ENCODE data around the gene TIAM1.

TIAM1 gene

DNA sequence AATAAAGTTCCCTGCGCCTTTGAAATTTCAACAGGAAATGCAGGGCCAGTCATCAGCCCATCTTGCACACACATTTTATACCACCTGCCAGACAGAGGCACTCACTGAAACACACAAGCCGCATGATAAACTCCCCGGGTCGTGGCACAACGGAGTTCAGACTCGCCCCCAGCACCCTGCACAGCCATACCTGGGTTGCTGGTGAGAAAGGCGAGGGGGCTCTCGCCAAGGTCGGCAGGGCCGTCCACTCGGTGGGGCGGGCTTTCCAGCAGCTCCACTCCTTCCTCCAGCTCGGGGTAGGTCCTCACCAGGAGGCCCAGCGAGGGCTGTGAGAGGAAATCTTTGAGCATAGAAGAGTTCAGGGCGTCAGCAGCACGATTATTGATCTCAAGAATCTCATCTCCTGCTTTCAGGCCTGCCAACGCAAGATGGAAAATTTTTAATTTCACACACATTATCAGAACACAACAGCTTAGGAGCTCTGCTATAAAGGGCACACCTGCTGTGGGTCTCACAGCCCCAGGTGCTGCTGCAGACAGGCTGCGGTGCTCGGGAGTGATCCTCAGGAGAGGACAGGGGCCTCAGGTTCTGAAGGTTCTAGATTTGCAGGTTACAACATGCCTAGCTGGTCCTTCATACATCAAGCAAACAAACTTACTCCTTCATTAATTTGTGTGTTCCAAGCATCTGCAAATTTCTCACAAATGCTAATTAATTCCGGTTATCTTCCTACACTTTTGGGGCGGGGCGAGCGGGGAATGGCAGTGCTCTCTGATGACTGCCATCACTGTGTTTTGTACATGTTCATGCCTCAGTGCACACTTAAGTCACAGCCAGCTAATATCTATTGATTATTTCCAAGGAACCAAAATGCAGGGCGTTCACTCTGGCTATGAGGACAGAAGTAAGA is 161.6 kb downstream of the TIAM1 start:
- DNase-seq (ENCODE audit: extremely low read depth in 1 of 2, low read depth in 1 of 2), result peak; percentile 20 to 27

DNA sequence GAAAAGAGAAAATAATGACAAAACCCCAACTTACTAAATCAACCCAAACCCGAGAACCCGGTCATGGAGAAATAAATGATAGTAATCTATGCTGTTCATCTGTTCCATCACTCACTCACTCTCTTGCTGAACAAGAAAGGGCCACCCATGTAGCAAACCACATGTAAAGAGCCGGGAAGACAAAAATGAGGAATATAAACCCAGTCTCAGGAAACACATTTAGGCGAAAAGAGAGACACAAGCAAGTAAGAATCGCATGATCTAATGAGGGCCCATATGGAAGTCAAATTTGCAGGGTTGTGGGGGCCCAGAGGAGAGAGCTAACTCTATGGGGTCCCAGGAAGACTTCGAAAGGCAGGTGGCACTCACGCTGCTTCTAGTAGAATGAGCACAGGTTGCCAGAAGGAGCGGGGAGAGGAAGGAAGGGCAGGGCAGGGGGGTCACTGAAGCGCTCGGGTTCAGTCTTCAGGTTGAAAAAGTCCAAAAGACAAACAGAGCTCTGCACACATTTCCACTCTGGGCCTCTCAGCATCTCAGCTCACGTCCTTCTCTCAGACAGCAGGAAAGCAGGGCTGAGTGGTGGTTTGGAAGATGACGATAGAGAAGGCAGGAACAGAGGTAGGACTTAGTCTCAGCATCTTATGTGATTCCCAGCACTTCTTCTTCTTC is 162.8 kb downstream of the TIAM1 start:
- no peak for DNase-seq (ENCODE audit: extremely low read depth in 1 of 2, low read depth in 1 of 2)

DNA sequence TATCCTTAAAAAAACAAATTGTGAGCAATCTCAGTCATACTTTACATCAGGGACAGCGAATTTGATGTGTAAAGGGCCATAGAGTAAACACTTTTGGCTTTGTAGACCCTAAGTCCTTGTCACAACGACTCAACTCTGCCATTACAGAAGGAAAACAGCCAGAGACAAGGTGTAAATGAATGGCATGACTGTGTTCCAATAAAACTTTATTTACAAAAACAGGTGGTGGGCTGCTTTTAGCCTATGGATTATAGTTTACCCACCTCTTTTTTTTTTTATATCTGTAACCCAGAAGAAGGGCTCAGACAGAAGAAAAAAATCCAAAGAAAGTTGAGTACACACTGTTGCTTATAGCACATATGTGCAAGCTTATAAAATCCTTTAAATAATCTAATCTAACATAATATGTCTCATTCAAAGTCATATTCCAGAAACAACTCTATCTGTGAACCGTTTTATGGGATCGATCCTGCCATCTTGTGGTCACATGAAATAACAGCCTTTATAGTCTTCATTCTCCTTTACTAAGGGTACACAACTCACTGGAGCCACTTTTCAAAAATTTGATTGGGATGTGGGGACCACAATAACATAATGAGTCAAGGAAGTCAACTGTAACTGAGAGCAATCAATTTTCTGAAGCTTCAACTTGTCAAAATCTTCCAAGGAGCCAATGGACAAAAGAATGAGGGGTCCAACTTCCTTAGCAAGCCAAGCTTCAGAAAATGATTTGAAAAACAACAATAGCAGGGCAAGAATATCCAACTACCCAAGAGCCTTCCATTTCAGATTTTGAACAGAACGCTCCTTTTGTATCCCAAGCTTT is 163.6 kb downstream of the TIAM1 start:
- no peak for DNase-seq (ENCODE audit: extremely low read depth in 1 of 2, low read depth in 1 of 2)

DNA sequence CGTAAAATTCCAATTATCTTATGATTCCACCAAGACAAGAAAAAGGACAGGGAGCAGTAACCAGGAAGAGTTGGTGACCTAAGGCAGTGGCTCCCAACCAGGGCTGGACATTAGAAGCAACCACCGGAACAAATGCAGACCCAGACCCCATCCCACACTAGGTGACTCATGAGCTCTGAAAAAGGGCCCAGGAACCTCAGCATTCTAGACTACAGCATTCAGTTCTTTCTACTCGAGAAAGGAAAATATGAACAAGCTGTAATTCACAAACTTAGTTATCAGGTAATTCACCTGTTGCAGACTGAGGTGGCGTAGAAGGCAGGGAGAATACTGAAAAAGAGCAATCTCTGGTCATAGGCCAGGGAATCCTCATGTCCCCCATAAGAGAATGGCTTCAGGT is 167.3 kb downstream of the TIAM1 start:
- DNase-seq (ENCODE audit: extremely low read depth in 1 of 2, low read depth in 1 of 2), result no peak

DNA sequence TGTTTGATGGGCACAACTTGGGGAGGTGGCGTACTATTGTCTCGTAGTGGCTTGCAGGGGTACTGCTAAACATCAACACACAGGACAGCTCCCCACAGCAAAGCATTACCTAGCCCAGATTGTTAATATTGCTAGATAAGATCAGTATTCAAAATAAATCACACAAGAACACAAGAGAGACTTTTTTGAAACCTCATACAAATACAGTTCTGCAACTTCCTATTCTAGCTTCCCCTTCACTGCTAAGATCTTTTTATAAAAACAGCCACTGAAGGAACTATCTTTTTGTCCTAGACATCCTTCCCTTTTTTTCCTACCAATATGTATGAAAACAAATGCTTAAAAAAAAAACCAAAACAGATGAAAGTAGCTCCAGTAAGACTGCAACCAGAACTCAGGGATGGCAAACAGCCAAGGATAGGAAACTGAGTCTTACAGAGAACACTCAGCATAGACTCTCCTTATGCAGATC is 167.9 kb downstream of the TIAM1 start:
- no peak for DNase-seq (ENCODE audit: extremely low read depth in 1 of 2, low read depth in 1 of 2)

DNA sequence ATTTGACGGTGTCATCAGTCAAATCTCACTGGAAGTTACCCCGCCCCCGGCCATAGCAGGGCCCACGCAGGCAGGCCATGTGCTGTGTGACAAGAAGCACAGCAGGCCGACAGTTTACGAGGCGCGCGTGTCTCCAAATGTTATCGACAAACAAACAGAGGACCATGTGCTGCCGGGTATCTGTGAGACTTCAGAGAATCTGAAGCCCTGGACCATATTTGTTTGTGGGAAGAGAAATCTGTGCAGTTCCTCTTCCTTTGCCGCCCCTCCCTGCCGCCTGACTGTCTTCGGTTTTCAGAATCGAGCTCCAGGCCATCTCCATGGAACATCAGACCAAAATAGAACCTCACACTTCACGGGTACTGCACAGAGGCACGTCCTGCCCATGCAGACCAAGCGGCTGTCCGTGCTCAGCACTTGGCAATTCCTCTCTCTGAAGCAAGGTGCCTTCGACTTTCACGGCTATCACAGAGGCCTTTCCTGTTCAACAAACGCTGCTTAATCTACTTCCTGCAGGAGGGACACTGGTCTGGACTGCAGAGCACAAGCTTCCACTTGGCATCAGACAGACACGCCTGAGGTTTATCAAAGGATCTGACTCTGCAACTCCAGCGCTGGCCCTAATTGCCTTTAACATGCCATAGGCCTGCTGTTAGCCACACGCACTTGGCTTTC is 170.0 kb downstream of the TIAM1 start:
- DNase-seq (ENCODE audit: extremely low read depth in 1 of 2, low read depth in 1 of 2), result no peak

DNA sequence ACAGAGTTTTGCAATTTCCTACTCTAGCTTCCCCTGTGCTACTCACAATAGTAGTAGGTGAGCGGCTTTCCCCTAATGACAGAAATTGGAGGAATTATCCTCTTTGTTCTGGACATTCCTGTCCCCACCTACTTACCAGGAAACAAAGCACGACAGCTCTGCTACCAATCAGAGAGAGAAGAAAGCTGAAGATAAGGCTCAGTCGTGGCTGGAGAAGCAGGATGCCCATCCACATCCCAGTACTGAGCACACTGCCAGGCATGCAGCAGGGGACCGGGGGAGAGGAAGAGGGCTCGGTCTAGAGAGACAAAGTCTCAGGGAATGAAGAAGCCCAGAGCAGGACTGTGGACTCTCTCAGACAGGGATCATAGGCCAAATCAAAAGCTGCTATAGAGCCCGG is 171.7 kb downstream of the TIAM1 start:
- no peak for DNase-seq (ENCODE audit: extremely low read depth in 1 of 2, low read depth in 1 of 2)

DNA sequence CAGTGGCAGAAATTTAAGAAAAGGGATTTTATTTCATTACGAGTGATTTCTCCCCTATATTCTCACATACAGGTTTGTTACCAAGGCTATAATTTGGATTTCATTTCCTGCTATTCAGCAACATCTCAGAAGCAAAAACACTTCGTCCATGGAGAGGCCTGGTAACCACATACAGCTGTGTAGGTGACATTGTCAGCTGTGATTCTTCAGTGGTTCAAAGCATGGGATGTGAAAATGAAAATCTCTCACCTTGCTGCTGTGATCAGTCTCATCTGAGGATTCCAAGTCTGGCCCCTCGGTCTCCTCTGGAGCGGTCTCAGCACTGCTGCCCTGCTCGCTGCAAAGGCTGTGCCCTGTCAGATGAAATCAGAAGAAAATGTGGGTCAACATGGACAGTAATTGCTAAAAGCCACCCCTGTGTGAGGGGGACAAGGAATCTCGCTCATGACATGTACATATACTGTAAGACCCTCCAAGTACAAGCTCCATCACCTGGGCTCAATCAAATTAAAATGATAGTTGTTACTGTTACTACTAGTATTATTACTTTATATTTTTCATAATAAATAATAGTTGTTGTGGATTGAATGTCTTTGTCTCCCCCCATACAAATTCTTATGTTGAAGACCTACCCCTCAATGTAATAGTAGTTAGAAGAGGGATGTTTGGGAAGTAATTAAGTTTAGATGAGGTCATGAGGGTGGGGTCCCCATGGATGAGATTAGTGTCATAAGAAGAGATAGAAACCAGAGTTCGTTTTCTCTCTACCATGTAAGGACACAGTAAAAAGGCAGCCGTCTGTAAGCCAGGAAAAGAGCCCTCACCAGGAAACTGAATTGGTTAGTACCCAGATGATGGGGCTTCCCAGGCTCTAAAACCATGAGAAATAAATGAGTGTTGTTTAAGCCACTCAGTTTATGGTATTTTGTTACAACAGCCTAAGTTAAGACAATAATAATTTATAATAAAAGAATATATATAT is 179.1 kb downstream of the TIAM1 start:
- DNase-seq (ENCODE audit: extremely low read depth in 1 of 2, low read depth in 1 of 2), result no peak

DNA sequence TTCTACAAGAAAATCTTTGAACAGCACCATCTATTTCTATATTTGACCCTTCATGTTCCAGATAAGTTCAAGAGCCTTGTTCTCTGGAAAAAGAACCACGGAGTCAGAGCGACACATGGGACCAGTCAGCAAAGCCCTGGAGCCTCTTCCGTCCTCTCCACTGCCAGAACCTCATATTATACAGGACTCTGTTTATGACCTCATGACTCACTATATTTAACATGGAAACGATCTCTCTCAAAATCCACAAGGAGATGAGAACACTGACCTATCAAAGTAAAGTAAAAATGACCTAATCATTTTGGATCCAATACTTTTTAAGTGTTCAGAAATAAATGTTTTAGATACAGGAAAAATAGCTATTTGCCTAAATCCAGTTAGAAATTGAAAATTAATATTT is 181.2 kb downstream of the TIAM1 start:
- DNase-seq (ENCODE audit: extremely low read depth in 1 of 2, low read depth in 1 of 2), result no peak

DNA sequence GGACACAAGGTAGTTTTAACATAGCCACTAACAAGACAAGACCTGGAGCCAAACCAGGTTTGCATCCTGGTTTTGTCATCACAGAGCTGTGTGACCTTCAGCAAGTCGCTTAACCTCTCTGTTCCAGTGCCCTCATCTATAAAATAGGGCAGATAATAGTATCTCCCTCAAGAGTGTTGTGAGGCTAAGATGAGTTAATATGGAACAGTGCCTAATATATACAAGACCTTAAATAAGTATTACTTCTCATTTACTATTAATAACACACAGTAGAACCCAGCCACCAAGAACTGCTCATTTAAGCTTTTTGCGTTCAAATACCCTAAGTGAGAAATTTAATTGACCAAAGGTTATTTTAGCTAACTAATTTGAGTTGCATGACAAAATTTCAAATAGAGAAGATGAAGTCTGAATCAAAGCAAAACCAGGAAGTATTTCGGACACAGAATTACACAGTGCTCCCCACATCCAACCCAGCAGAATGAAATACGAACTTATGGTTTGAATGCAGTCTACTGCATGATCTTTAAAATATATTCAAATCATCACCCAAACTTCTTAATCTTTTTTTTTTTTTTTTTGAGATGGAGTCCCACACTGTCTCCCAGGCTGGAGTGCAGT is 181.9 kb downstream of the TIAM1 start:
- no peak for DNase-seq (ENCODE audit: extremely low read depth in 1 of 2, low read depth in 1 of 2)

DNA sequence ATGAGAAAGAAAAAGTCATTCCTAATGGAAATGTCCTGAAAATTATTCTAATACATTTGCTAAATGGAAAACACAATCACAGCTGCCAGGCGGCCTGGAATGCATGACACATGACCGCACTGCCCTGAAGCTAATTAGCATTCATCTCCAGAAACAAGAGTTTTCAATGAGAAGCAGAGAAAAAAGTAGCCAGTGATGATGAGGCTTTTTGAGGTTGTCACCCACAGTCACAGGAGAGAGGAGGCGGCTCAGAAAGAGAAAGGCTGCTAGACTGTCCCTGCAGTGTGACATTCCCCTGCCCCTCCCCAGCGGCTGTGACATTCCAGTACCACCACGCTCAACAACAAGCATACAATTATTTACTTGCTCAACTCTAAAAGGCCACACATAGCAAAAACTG is 182.9 kb downstream of the TIAM1 start:
- no peak for DNase-seq (ENCODE audit: extremely low read depth in 1 of 2, low read depth in 1 of 2)

DNA sequence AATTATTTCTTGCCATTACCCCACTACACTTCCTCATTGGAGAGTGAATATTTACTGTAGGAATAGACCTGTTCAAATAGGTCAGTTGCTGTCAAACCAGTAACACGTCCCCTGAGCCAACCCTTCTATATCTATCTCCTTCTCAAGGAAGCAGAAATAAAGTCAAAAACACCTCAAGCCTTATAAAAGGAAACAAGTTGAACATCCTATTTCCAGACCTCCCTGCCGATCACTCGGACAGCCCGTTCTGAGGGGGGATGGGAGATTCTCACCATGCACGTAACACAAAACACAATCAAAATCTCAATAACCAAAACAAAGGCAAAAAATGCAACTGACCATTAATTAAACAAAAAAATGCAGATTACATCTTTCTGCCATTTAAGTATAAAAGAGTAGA is 184.3 kb downstream of the TIAM1 start:
- no peak for DNase-seq (ENCODE audit: extremely low read depth in 1 of 2, low read depth in 1 of 2)

DNA sequence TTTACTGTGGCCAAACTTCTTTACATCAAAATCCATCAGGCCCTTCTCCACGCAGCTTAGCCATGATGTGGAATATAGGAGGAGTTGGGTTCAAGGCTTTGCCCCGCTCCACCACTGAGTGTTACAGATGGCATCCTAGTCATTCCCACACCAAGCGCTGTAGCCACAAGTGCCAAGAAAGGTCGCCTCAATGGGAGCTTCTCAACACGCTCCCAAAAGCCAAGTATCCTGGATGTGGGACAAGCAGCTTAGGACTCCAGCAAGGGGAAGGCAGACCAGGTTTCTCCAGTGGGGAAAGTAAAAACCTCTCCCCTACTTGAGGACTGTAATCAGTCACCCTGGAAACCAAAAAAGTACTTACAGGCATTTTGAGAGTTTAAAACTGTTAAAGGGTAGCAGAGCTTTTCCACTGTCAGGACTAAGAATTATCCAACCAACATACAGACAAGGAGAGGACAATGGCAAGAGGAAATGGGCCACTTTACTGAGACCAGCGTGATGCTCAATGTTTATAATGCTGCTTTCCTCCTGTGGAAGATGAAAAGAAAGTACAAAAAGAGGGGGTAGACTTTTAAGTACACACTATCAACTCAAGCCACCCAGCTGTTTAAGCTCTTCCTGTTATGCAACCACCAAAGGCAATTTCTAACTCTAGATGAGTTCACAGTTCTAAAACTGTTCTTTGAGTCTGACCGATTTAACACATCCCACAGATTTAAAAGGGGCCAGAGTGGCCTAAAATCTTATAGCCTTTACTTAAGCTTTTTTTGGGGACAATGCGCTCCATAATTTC is 185.1 kb downstream of the TIAM1 start:
- DNase-seq (ENCODE audit: extremely low read depth in 1 of 2, low read depth in 1 of 2), result no peak

DNA sequence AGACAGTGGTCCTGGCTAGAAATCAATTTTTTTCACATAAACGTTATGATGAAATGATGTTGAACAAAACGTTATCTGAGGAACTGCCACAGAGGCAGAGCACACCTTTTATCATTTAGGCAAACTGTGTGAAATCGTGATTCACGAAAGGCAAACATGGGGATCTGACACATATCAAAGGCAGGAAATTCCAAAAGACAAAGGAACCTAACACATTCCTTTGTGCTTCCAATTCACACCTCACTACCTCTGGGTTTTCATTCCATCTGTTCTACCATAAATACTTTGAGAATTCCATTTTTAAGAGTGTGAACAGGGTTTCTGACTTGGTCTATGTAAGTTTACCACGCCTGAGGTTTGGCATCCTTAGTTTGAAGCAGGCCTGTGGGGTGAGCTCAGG is 186.3 kb downstream of the TIAM1 start:
- DNase-seq (ENCODE audit: extremely low read depth in 1 of 2, low read depth in 1 of 2), result no peak

DNA sequence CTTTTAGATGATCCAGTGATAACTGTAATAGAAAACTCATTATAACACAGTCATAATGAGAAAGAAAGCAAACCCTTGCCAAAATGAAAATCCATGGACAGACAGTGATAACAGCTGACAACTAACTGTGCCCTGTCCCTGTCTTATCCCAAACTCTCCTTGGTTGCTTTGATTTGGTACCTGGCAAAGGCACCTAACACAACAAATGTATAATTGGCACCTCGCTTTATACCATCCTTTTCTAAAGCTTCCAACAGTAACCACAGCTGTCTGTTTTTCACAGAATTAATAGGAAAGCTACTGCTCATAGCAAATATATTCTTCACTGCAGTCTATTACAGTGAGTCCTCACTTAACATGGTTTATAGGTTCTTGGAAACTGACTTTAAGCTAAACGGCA is 187.4 kb downstream of the TIAM1 start:
- DNase-seq (ENCODE audit: extremely low read depth in 1 of 2, low read depth in 1 of 2), result no peak

DNA sequence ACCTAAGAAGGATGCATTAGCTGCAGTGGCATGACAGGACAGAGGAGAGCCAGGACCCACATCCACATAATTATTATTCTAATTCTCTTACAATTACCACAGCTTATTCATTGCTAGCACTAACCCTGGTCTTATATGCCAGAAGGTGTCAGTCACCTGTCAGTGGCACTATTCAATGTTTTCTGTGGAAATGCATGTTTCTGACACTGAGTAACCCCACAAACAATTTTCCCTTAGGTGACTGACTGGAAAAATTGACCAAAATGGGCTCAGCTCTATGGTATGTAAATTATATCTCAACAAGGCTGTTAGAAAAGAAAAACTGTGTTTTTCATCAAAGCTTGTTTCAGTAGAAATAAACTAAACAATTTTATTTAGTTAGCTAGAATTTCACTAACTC is 187.9 kb downstream of the TIAM1 start:
- DNase-seq (ENCODE audit: extremely low read depth in 1 of 2, low read depth in 1 of 2), result no peak

DNA sequence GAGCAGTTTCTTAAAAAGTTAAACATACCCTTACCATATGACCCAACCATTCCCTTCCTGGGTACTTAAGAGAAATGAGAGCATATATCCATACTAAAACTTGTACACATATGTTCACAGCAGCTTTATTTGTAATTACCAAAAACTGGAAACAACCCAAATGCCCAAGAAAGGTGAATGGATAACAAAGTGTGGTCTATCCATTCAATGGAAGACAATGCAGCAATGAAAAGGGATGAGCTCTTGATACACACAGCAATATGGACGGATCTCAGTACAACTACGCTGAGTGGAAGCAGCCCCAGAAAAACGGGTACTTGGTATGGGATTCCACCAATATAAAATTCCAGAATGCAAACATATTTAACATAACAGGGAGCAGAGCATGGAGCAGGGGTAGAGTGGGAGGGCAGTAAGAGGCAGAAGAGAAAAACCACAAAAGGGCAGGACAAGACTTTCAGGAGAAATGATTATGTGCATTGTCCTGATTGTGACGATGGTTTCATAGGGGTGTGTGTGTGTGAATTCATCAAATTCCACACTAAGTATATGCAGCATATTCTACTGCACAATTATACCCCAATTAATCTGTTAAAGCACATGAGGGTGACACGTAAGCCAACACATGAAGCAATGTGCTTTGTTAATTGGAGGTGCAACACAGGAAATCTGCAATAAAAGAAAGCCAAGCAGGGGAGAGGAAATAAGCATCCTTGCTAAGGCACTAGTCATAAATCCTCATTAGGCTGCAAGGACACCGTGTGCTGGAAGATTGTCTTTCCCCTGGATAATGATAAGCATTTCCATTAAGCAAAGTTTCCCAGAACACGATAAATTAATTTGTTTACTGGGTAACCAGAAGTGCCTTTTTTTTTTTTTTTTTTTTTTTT is 192.7 kb downstream of the TIAM1 start:
- no peak for DNase-seq (ENCODE audit: extremely low read depth in 1 of 2, low read depth in 1 of 2)
